Left ventricle myocardium inferior (tissue), 1 donor: ENCODE results near the gene KCNA10. TPM values are rescaled to one million over a fixed set of nuclear protein-coding genes. Genes with fewer than 3 reads are reported as not detected.

Experiments
- DNase-seq: peaks from one replicate; pipeline ENCODE4 v3.0.0-alpha.2; 2020
- H3K27ac ChIP-seq: fragments of 200-600 bp; replicated peaks from 2 replicates; pipeline ENCODE4 v1.8.0; 2021
- H3K27me3 ChIP-seq: fragments of 200-600 bp; 2 replicates; pipeline ENCODE4 v1.8.0; 2021; ENCODE audit warnings: low read depth
- H3K36me3 ChIP-seq: fragments of 200-600 bp; 2 replicates; pipeline ENCODE4 v1.8.0; 2021
- H3K4me1 ChIP-seq: fragments of 200-600 bp; 2 replicates; pipeline ENCODE4 v1.8.0; 2021
- H3K4me3 ChIP-seq: fragments of 200-600 bp; 2 replicates; pipeline ENCODE4 v1.8.0; 2021; ENCODE audit warnings: mild to moderate bottlenecking, moderate library complexity
- H3K9me3 ChIP-seq: fragments of 200-600 bp; replicated peaks from 2 replicates; pipeline ENCODE4 v1.8.0; 2021
- CTCF ChIP-seq: fragments of 200-600 bp; IDR thresholded peaks from 2 replicates; pipeline ENCODE4 v1.8.0; 2021; ENCODE audit warnings: antibody characterized with exemption, mild to moderate bottlenecking, borderline replicate concordance
- intact Hi-C: fragments of 100-400 bp; cut with micrococcal nuclease; formaldehyde crosslinking; loops from one replicate; pipeline ENCODE4 v1.11.0; 2022
- total RNA-seq: library from RNA; stranded (reverse); fragmentation: NEBNext Ultra II Directional; extraction: Animal tissue kit (Norgen Biotek cat#: 25700); gene quantifications from one replicate; pipeline ENCODE4 v1.2.1, GENCODE V29; 2021
- donor health status: DM: no; HTN: yes; CAD: no; lungs with severe emphysema.

KCNA10 gene
- total RNA-seq, 1 donor from 2014 or later, result not detected

GRCh38 chr1:110551278-110551809 is 32.4 kb upstream of the KCNA10 start:
- Histone ChIP-seq H3K9me3 (no peaks in the 10 kb centered on the region), H3K4me1 (peaks cover 17% of the 10 kb centered on the region), H3K4me3 (no peak overlapping the region), H3K27ac (no peak overlapping the region), H3K36me3 (no peaks in the 10 kb centered on the region), H3K27me3 (peaks cover 69% of the 10 kb centered on the region)
- DNase-seq, result no peak
- intact Hi-C loops, result loop anchor here (10.0 kb wide), 1 partner anchor 63 kb away; no protein-coding TSS in a partner anchor
- no peak for TF ChIP-seq CTCF

- peaks cover 62% of the 10 kb centered on the region for H3K27me3 ChIP-seq
- H3K27ac ChIP-seq, result no peak overlapping the region
- TF ChIP-seq CTCF, result no peak
- peaks cover 1% of the 10 kb centered on the region for H3K4me1 ChIP-seq
- intact Hi-C loops, result loop anchor here (10.0 kb wide), 1 partner anchor 65 kb away; no protein-coding TSS in a partner anchor
- H3K36me3 ChIP-seq, result no peaks in the 10 kb centered on the region
- H3K4me3 ChIP-seq, result no peak overlapping the region
- no peak for DNase-seq
- H3K9me3 ChIP-seq, result no peaks in the 10 kb centered on the region
These were observed 30.9 kb upstream of the KCNA10 start for GRCh38 chr1:110549831-110550230.

GRCh38 chr1:110548381-110548780 is 29.4 kb upstream of the KCNA10 start:
- peak; percentile 59 for TF ChIP-seq CTCF
- H3K27ac ChIP-seq, result no peak overlapping the region
- H3K27me3 ChIP-seq, result peaks cover 61% of the 10 kb centered on the region
- H3K36me3 ChIP-seq, result no peaks in the 10 kb centered on the region
- no peaks in the 10 kb centered on the region for H3K4me1 ChIP-seq
- no peak for DNase-seq
- H3K9me3 ChIP-seq, result no peaks in the 10 kb centered on the region
- H3K4me3 ChIP-seq, result no peak overlapping the region
- intact Hi-C loops, result no loop called here

- Histone ChIP-seq H3K4me1 (no peaks in the 10 kb centered on the region), H3K27ac (no peak overlapping the region), H3K9me3 (no peaks in the 10 kb centered on the region), H3K36me3 (no peaks in the 10 kb centered on the region), H3K4me3 (no peak overlapping the region), H3K27me3 (peaks cover 50% of the 10 kb centered on the region)
- no peak for TF ChIP-seq CTCF
- intact Hi-C loops, result no loop called here
- no peak for DNase-seq
These were observed 28.0 kb upstream of the KCNA10 start for GRCh38 chr1:110547017-110547416.

GRCh38 chr1:110545492-110545891 is 26.5 kb upstream of the KCNA10 start:
- no peak for DNase-seq
- Histone ChIP-seq H3K27ac (no peak overlapping the region), H3K27me3 (peaks cover 43% of the 10 kb centered on the region), H3K36me3 (no peaks in the 10 kb centered on the region), H3K4me3 (no peak overlapping the region), H3K4me1 (no peaks in the 10 kb centered on the region), H3K9me3 (no peaks in the 10 kb centered on the region)
- TF ChIP-seq CTCF, result no peak
- intact Hi-C loops, result no loop called here
